Spleen (tissue), 11 donors: ENCODE measurements around the gene GALT. TPM values are rescaled to one million over a fixed set of nuclear protein-coding genes. Genes with fewer than 3 reads are reported as not detected.
A peak's percentile ranks its signal among the peaks of the same experiment; 100 is the strongest.

ENCODE experiments used
- DNase-seq: peaks from one replicate; pipeline ENCODE4 v3.0.0-alpha.2; 2020
- H3K27ac ChIP-seq, 8 donors: fragments of 200-600 bp; sonication (generic) in 7 of 8; 1 replicate in 4 of 8; 2 replicates in 4 of 8; pipeline versions ENCODE4 v1.5.0 to v1.8.0; 2016 to 2021; ENCODE audit warnings: inconsistent platforms in 4 of 8, mild to moderate bottlenecking in 4 of 8, moderate library complexity in 1 of 8
- H3K27me3 ChIP-seq, 7 donors: fragments of 200-600 bp; sonication (generic) in 6 of 7; replicated peaks in 1 of 7; 1 replicate in 4 of 7; 2 replicates in 3 of 7; pipeline versions ENCODE4 v1.5.0 to v1.8.0; 2016 to 2021; ENCODE audit warnings: inconsistent platforms in 3 of 7, mild to moderate bottlenecking in 1 of 7
- H3K36me3 ChIP-seq, 6 donors: fragments of 200-600 bp; sonication (generic) in 5 of 6; 1 replicate in 4 of 6; 2 replicates in 2 of 6; pipeline versions ENCODE4 v1.5.0 to v1.8.0; 2016 to 2021; ENCODE audit warnings: inconsistent platforms in 2 of 6
- H3K4me1 ChIP-seq, 6 donors: fragments of 200-600 bp; sonication (generic) in 5 of 6; 1 replicate in 3 of 6; 2 replicates in 3 of 6; pipeline versions ENCODE4 v1.5.0 to v1.8.0; 2016 to 2021; ENCODE audit warnings: inconsistent platforms in 3 of 6
- H3K4me3 ChIP-seq, 8 donors: fragments of 200-600 bp; sonication (generic) in 7 of 8; 1 replicate in 4 of 8; 2 replicates in 4 of 8; pipeline versions ENCODE4 v1.5.0 to v1.8.0; 2016 to 2021; ENCODE audit warnings: inconsistent platforms in 4 of 8, mild to moderate bottlenecking in 4 of 8, moderate library complexity in 2 of 8
- H3K9me3 ChIP-seq, 8 donors: fragments of 200-600 bp; sonication (generic) in 7 of 8; 1 replicate in 4 of 8; 2 replicates in 4 of 8; pipeline versions ENCODE4 v1.5.0 to v1.8.0; 2016 to 2021; ENCODE audit warnings: inconsistent platforms in 4 of 8
- POLR2A ChIP-seq, 3 donors: fragments of 450-650 bp; IDR thresholded peaks; one replicate each; pipeline ENCODE4 v1.5.1; 2017; ENCODE audit warnings: antibody characterized with exemption in 3 of 3, mild to moderate bottlenecking in 1 of 3
- POLR2AphosphoS5 ChIP-seq, 3 donors: sonication (generic); formaldehyde crosslinking; IDR thresholded peaks; one replicate each; pipeline ENCODE4 v1.5.1; 2017; ENCODE audit warnings: antibody characterized with exemption in 3 of 3
- WGBS, 5 donors: extraction: QIAGEN DNeasy Blood & Tissue Kit in 3 of 5; methylation state at CpG; one replicate each; pipeline versions ENCODE4 v1.1.5 to v1.1.7; 2013 to 2018; 5-methylcytosine and 5-hydroxymethylcytosine counted together
- intact Hi-C: fragments of 100-400 bp; cut with DNase I; formaldehyde crosslinking; loops from one replicate; pipeline ENCODE4 v1.15.0; 2023; ENCODE audit warnings: low total_unique reads
- polyA plus RNA-seq, 3 donors: library from polyadenylated mRNA; stranded (reverse); fragments of 200-250 nt; gene quantifications; one replicate each; pipeline ENCODE4 v1.2.1, GENCODE V29; 2013
- total RNA-seq, 7 donors: library from RNA; depleted of rRNA in 3 of 7; stranded (reverse); fragments of >200 nt in 3 of 7; fragmentation: NEBNext Ultra II Directional in 4 of 7; extraction: Animal tissue kit (Norgen Biotek cat#: 25700) in 4 of 7; gene quantifications; one replicate each; pipeline versions ENCODE4 v1.1.0 to v1.2.1, GENCODE V29; 2016 to 2021
- TF ChIP-seq, protein P1 (sequence below), 11 experiments: fragments of 200-600 bp in 7 of 11; fragments of 450-650 bp in 4 of 11; sonication (generic) in 4 of 11; IDR thresholded peaks in 8 of 11; conservative IDR thresholded peaks in 3 of 11; 1 replicate in 7 of 11; 2 replicates in 4 of 11; pipeline versions ENCODE4 v1.4.0 to v1.8.0; 2016 to 2021; ENCODE audit warnings: antibody characterized with exemption in 11 of 11, inconsistent platforms in 4 of 11, mild to moderate bottlenecking in 1 of 11
- donor health status: healthy with polysubstance abuse.
- donor health status: DM: no; HTN: no; CAD: no; lungs with moderate emphysema.
- donor health status: DM: no; HTN: no; CAD: no.
- donor health status: Bipolar disorder and iron deficiency.
- donor health status: healthy.
- donor health status: DM: no; HTN: no; CAD: no.
- donor health status: DM: yes; HTN: yes; CAD: no.

The GALT gene
- total and polyA plus RNA-seq, 10 donors = 32.1 to 101 (median 74.6) TPM

DNA sequence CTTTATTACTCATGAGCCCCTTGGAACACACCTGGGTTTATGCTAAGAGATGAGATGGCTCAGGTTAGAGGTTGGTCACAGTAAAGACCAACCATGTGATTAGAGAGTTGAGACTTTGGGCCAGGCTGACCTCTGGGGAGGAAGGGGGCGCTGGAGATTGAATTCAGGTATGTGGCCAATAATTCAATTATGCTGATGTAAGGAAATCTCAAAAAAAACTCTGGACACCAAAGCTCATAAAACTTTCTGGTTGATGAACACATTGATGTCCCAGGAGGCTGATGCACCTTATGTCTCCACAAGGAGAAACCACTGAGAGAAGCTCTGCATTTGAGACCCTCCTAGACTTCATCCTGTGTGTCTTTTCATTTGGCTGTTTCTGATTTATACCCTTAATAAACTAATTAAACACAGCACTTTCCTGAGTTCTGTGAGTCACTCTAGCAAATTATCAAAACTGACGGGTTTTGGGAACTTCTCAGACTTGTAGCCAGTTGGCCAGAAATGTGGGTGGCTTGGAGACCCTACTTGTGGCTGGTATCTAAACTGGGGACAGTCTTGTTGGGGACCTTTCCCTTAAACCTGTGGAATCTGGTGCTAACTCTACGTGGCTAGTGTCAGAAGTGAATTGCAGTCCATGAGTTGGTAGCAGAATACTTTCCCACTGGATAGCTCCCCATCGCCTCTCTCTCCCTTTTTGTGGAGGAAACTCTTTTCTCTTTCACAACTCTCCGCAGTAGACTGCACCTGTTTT is 23.5 kb downstream of the GALT start:
- Histone ChIP-seq H3K27ac (no peak overlapping the region), H3K36me3 (peaks cover 0 to 16% (median 0%) of the 10 kb centered on the region in 6 donors), H3K4me3 (no peak overlapping the region), H3K4me1 (peaks cover 0 to 26% (median 10%) of the 10 kb centered on the region in 6 donors), H3K27me3 (no peaks in the 10 kb centered on the region), H3K9me3 (peaks cover 0 to 18% (median 13%) of the 10 kb centered on the region in 8 donors)
- WGBS, 5 donors = 85 to 95% (median 92%) methylated on average over 5 of the region's 5 CpGs
- DNase-seq = no peak
- TF ChIP-seq POLR2AphosphoS5 (IDR thresholded peaks at IDR 0.05) (no peak), POLR2A (IDR thresholded peaks at IDR 0.05) (no peak)
- TF ChIP-seq, protein P1, sequence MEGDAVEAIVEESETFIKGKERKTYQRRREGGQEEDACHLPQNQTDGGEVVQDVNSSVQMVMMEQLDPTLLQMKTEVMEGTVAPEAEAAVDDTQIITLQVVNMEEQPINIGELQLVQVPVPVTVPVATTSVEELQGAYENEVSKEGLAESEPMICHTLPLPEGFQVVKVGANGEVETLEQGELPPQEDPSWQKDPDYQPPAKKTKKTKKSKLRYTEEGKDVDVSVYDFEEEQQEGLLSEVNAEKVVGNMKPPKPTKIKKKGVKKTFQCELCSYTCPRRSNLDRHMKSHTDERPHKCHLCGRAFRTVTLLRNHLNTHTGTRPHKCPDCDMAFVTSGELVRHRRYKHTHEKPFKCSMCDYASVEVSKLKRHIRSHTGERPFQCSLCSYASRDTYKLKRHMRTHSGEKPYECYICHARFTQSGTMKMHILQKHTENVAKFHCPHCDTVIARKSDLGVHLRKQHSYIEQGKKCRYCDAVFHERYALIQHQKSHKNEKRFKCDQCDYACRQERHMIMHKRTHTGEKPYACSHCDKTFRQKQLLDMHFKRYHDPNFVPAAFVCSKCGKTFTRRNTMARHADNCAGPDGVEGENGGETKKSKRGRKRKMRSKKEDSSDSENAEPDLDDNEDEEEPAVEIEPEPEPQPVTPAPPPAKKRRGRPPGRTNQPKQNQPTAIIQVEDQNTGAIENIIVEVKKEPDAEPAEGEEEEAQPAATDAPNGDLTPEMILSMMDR (IDR thresholded peaks at IDR 0.05 in 8 of 11, conservative IDR thresholded peaks at IDR 0.05 in 3 of 11) = no peak
- intact Hi-C loops = no loop called here

DNA sequence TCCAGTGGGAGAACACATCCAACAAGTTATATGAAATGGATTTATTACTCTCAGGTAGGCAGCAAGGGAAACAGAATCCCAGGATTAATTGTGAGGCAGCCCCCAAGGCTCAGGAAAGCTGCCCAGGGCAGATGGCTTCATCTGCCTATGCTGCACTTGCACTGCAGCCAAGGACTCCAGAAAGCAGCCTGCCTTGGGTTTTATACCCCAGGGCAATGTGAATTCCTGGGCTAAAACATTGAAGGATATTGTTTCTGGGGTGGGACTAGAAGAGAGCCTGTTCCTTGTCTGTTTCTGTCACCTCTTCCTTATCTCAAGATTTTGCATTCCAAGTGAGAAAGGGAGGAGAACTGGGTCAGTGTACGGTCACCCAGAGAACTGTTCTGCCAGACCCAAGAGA is 24.8 kb downstream of the GALT start:
- WGBS, 5 donors = 81 to 100% (median 94%) methylated on average over 1 of the region's 1 CpG
- H3K27ac ChIP-seq = no peak overlapping the region
- no peak for DNase-seq
- intact Hi-C loops = no loop called here
- no peaks in the 10 kb centered on the region for H3K27me3 ChIP-seq
- peaks cover 0 to 16% (median 0%) of the 10 kb centered on the region in 6 donors for H3K36me3 ChIP-seq
- TF ChIP-seq POLR2AphosphoS5 (IDR thresholded peaks at IDR 0.05) (no peak), POLR2A (IDR thresholded peaks at IDR 0.05) (no peak)
- TF ChIP-seq, protein P1 (IDR thresholded peaks at IDR 0.05 in 8 of 11, conservative IDR thresholded peaks at IDR 0.05 in 3 of 11) = no peak
- H3K4me3 ChIP-seq = no peak overlapping the region
- H3K9me3 ChIP-seq = peaks cover 0 to 18% (median 13%) of the 10 kb centered on the region in 8 donors
- peaks cover 0 to 15% (median 4%) of the 10 kb centered on the region in 6 donors for H3K4me1 ChIP-seq

DNA sequence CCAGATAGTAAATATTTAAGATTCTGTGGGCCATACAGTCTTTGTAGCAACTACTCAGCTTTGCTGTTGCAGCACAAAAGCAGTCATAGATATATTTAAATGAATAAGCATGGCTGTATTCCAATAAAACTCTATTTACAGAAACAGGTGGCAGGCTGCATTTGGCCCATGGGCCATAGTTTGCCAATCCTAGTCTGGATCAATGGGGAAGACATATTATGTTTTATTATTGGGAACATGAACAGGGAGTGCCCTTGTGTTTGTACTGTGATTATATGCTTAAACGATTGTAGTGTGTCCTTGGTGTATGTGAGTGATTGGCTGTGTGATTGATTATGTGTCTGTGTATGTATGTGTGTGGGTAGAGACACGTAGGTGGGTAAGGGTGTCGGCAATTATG is 28.0 kb downstream of the GALT start:
- WGBS, 5 donors = 83 to 95% (median 90%) methylated on average over 3 of the region's 3 CpGs
- DNase-seq = no peak
- Histone ChIP-seq H3K27me3 (no peaks in the 10 kb centered on the region), H3K4me3 (no peak overlapping the region), H3K9me3 (peaks cover 0 to 14% (median 10%) of the 10 kb centered on the region in 8 donors), H3K4me1 (no peaks in the 10 kb centered on the region), H3K36me3 (peaks cover 0 to 4% (median 0%) of the 10 kb centered on the region in 6 donors), H3K27ac (no peak overlapping the region)
- TF ChIP-seq POLR2A (IDR thresholded peaks at IDR 0.05) (no peak), POLR2AphosphoS5 (IDR thresholded peaks at IDR 0.05) (no peak)
- TF ChIP-seq, protein P1 (IDR thresholded peaks at IDR 0.05 in 8 of 11, conservative IDR thresholded peaks at IDR 0.05 in 3 of 11) = no peak
- intact Hi-C loops = no loop called here

DNA sequence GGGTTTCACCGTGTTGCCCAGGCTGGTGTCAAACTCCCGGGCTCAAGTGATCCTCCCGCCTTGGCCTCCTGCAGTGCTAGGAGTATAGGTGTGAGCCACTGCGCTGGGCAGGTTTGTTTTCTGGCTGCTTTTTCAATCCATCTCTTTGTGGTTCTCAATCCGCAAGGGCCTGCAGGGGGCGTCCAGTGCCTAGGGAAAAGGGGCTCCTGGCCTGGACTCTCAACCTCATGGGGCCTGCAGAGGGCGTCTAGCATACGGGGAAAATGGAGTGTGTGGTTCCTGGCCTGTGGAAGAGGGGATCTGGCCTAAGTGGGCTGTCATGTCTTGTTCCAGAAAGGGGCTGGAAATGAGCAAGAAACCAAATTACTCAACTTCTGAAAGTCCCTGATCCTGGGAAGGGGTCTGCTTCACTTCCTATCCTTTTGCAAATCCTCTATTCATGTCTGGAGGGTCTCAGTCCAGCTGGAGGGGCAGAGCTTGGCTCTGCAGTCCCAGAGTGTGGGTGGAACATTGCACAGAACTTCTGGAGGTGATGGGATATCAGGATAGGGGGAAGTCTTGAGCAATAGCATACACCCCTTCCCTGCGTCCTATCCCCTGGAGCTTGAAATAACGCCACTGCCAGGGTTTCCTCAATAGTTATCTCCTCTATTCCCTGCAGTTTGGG is 28.7 kb downstream of the GALT start:
- 27 to 29% (median 28%) methylated on average over 10 of the region's 10 CpGs for WGBS, 5 donors
- TF ChIP-seq, protein P1 (IDR thresholded peaks at IDR 0.05 in 8 of 11, conservative IDR thresholded peaks at IDR 0.05 in 3 of 11) = peak in 10 of 11 experiments; percentile 17 to 70 (median 59)
- TF ChIP-seq POLR2A (IDR thresholded peaks at IDR 0.05) = no peak
- no peaks in the 10 kb centered on the region for H3K36me3 ChIP-seq
- H3K4me1 ChIP-seq = no peaks in the 10 kb centered on the region
- intact Hi-C loops = no loop called here
- H3K27ac ChIP-seq = no peak overlapping the region
- DNase-seq = peak; percentile 82
- peaks cover 0 to 6% (median 3%) of the 10 kb centered on the region in 8 donors for H3K9me3 ChIP-seq
- no peaks in the 10 kb centered on the region for H3K27me3 ChIP-seq
- H3K4me3 ChIP-seq = no peak overlapping the region
